Measurements from ENCODE around the gene C8B. TPM values are rescaled to one million over a fixed set of nuclear protein-coding genes. Genes with fewer than 3 reads are reported as not detected.

C8B gene
- total RNA-seq, 1 donor from 2014 or later, result not detected

GRCh38 chr1:56911098-56911938 is 54.5 kb downstream of the C8B start:
- TF ChIP-seq POLR2A (IDR thresholded peaks at IDR 0.05) (no peak), CTCF (IDR thresholded peaks at IDR 0.05) (no peak), POLR2AphosphoS5 (IDR thresholded peaks at IDR 0.05; ENCODE audit: insufficient read depth in 1 of 2, low read depth in 1 of 2) (no peak)
- H3K36me3 ChIP-seq, result no peaks in the 10 kb centered on the region
- H3K27ac ChIP-seq, result no peak overlapping the region
- no peaks in the 10 kb centered on the region for H3K27me3 ChIP-seq
- H3K9me3 ChIP-seq, result no peaks in the 10 kb centered on the region
- no peak for DNase-seq (ENCODE audit: extremely low spot score in 2 of 2)
- H3K4me1 ChIP-seq, result no peaks in the 10 kb centered on the region
- H3K4me3 ChIP-seq, result no peak overlapping the region
- intact Hi-C loops (cut with DNase I), result no loop called here

DNA sequence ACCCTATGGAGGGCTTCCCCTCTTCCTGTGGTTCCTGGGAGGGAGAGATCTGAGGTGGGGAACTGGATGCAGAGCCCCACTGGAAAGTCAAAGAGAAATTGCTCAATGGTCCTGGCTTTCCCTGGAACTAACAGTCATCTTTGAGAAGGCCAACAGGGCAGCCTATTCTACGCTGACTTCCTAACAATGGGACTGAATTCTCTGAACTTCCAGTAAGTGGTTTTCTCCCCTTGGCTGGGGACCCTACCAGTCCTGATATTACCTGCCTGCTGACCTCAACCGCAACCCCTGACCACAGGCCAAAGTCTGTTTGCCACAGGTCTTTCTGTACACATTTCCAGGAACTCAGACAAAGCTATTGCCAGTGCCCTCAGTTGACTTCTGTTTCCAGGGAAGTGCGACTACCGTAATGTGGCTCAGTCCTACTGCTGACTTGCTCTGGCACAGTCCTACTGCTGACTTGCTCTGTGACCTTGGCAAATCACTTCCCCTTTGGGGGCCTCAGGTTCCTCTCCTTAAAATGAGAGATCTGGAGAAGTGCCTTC is 55.3 kb downstream of the C8B start:
- Histone ChIP-seq H3K9me3 (no peaks in the 10 kb centered on the region), H3K27me3 (no peaks in the 10 kb centered on the region), H3K36me3 (no peaks in the 10 kb centered on the region), H3K4me1 (no peaks in the 10 kb centered on the region), H3K27ac (no peak overlapping the region), H3K4me3 (no peak overlapping the region)
- TF ChIP-seq CTCF (IDR thresholded peaks at IDR 0.05) (no peak), POLR2AphosphoS5 (IDR thresholded peaks at IDR 0.05; ENCODE audit: insufficient read depth in 1 of 2, low read depth in 1 of 2) (no peak), POLR2A (IDR thresholded peaks at IDR 0.05) (no peak)
- intact Hi-C loops (cut with DNase I), result no loop called here
- DNase-seq (ENCODE audit: extremely low spot score in 2 of 2), result no peak

DNA sequence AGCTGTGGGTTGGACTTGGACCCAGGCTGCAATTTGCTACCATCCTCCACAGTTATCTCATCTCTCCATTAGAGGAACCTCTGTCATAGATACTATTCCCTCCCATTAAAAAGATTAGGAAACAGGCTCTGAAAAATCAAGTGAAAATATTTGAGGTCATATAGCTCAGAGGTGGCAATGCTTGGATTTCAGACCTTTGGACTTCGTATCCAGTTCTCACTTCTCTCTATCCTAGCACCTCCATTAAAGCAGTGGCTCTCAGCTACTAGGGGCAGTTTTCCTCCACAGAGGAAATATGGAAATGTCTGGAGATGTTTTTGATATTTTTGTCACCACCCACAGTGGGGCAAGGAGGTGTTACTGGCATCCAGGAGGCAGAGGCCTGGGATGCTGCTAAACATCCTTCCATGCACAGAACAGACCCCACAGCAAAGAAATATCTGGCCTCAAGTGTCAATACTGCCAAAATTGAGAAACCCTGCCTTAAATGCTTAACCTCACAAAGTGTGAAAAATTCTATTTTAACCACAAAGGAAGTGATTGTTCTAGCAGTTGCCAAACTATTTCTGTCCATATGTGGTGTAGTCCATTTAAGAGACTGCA is 57.1 kb downstream of the C8B start:
- Histone ChIP-seq H3K27me3 (no peaks in the 10 kb centered on the region), H3K36me3 (no peaks in the 10 kb centered on the region), H3K4me3 (no peak overlapping the region), H3K4me1 (no peaks in the 10 kb centered on the region), H3K9me3 (no peaks in the 10 kb centered on the region), H3K27ac (no peak overlapping the region)
- DNase-seq (ENCODE audit: extremely low spot score in 2 of 2), result no peak
- intact Hi-C loops (cut with DNase I), result no loop called here
- TF ChIP-seq CTCF (IDR thresholded peaks at IDR 0.05) (no peak), POLR2A (IDR thresholded peaks at IDR 0.05) (no peak), POLR2AphosphoS5 (IDR thresholded peaks at IDR 0.05; ENCODE audit: insufficient read depth in 1 of 2, low read depth in 1 of 2) (no peak)

DNA sequence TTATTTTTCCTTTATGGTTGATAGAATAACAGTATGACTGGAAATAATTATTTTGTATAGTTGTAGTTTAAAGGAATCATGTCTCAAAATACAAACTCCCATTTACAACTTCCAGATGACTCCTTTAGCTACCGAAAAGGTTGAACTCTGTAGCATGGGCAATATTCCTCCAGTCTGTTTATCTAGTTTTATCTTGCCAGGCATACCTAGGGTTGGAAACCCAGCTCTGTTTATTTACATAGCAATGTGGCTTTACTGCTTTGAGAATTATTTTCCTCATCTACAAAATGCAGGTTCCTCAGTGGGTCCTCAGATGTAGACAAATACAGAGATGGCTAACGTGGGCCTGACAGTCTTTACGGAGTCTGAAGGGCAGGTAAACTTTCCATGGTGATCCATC is 60.1 kb downstream of the C8B start:
- no peak for DNase-seq (ENCODE audit: extremely low spot score in 2 of 2)
- Histone ChIP-seq H3K4me3 (no peak overlapping the region), H3K27me3 (no peaks in the 10 kb centered on the region), H3K9me3 (no peaks in the 10 kb centered on the region), H3K27ac (no peak overlapping the region), H3K36me3 (no peaks in the 10 kb centered on the region), H3K4me1 (no peaks in the 10 kb centered on the region)
- TF ChIP-seq POLR2A (IDR thresholded peaks at IDR 0.05) (no peak), POLR2AphosphoS5 (IDR thresholded peaks at IDR 0.05; ENCODE audit: insufficient read depth in 1 of 2, low read depth in 1 of 2) (no peak), CTCF (IDR thresholded peaks at IDR 0.05) (no peak)
- intact Hi-C loops (cut with DNase I), result no loop called here
